Activated T-helper 2 cell treated with anti-CD3 and anti-CD28 coated beads, Interferon-gamma antibody, Interleukin-2, Interleukin-4, amounts not matched to agents 10 μg/mL and 5 μg/mL and 100 μg/mL, durations not matched to agents 14 hours and 24 hours and 36 hours (primary cell): Measurements from ENCODE around the gene KRT13. TPM values are rescaled to one million over a fixed set of nuclear protein-coding genes. Genes with fewer than 3 reads are reported as not detected.

Experiments used
- DNase-seq: peaks from one replicate; pipeline ENCODE4 v3.0.0; 2021; ENCODE audit warnings: low spot score
- H3K27ac Mint-ChIP-seq: one replicate; pipeline ENCODE4 v1.8.0; 2021; ENCODE audit warnings: mixed read lengths
- H3K27me3 Mint-ChIP-seq: one replicate; pipeline ENCODE4 v1.8.0; 2021; ENCODE audit warnings: low read depth, mixed read lengths
- H3K36me3 Mint-ChIP-seq: one replicate; pipeline ENCODE4 v1.8.0; 2021; ENCODE audit warnings: low read depth, mixed read lengths
- H3K4me1 Mint-ChIP-seq: one replicate; pipeline ENCODE4 v1.8.0; 2021; ENCODE audit warnings: low read depth, mixed read lengths
- H3K4me3 Mint-ChIP-seq: one replicate; pipeline ENCODE4 v1.8.0; 2021; ENCODE audit warnings: low read depth, mild to moderate bottlenecking, moderate library complexity, mixed read lengths
- H3K9me3 Mint-ChIP-seq: one replicate; pipeline ENCODE4 v1.8.0; 2021; ENCODE audit warnings: mixed read lengths
- intact Hi-C: fragments of 100-400 bp; cut with micrococcal nuclease; formaldehyde crosslinking; loops from one replicate; pipeline ENCODE4 v1.15.1; 2023
- total RNA-seq: library from RNA; stranded (reverse); gene quantifications from 2 replicates; pipeline ENCODE4 v1.2.3, GENCODE V29; 2022

Gene KRT13
- total RNA-seq, 1 donor from 2014 or later: not detected

- H3K4me1 Mint-ChIP-seq: no peaks in the 10 kb centered on the region
These were observed 17.2 kb upstream of the KRT13 start for GRCh38 chr17:41522301-41523224.

GRCh38 chr17:41521574-41522261, 16.3 kb upstream of the KRT13 start:
- Mint-ChIP-seq H3K4me3 (no peak overlapping the region), H3K36me3 (no peaks in the 10 kb centered on the region), H3K27ac (no peak overlapping the region), H3K4me1 (no peaks in the 10 kb centered on the region), H3K9me3 (no peaks in the 10 kb centered on the region), H3K27me3 (peaks cover 5% of the 10 kb centered on the region)
- no peak for DNase-seq
- intact Hi-C loops: no loop called here

More at GRCh38 chr17:41522301-41523224, 17.2 kb upstream of the KRT13 start:
- no peak for DNase-seq
- intact Hi-C loops: no loop called here
- H3K36me3 Mint-ChIP-seq: no peaks in the 10 kb centered on the region
- H3K9me3 Mint-ChIP-seq: no peaks in the 10 kb centered on the region
- H3K4me3 Mint-ChIP-seq: no peak overlapping the region
- H3K27me3 Mint-ChIP-seq: peaks cover 12% of the 10 kb centered on the region
- H3K27ac Mint-ChIP-seq: no peak overlapping the region

GRCh38 chr17:41520821-41521521, 15.6 kb upstream of the KRT13 start:
- H3K27ac Mint-ChIP-seq: no peak overlapping the region
- intact Hi-C loops: no loop called here
- H3K4me1 Mint-ChIP-seq: no peaks in the 10 kb centered on the region
- no peaks in the 10 kb centered on the region for H3K36me3 Mint-ChIP-seq
- peaks cover 4% of the 10 kb centered on the region for H3K27me3 Mint-ChIP-seq
- no peak overlapping the region for H3K4me3 Mint-ChIP-seq
- DNase-seq: no peak
- H3K9me3 Mint-ChIP-seq: no peaks in the 10 kb centered on the region

- Mint-ChIP-seq H3K27ac (no peak overlapping the region), H3K4me3 (no peak overlapping the region), H3K27me3 (no peaks in the 10 kb centered on the region), H3K36me3 (no peaks in the 10 kb centered on the region), H3K4me1 (no peaks in the 10 kb centered on the region), H3K9me3 (no peaks in the 10 kb centered on the region)
- DNase-seq: no peak
- intact Hi-C loops: no loop called here
These were observed 14.3 kb upstream of the KRT13 start for GRCh38 chr17:41519501-41520224.

- Mint-ChIP-seq H3K9me3 (no peaks in the 10 kb centered on the region), H3K4me1 (no peaks in the 10 kb centered on the region), H3K27me3 (no peaks in the 10 kb centered on the region), H3K4me3 (no peak within 1 kb of the TSS), H3K27ac (no peak within 1 kb of the TSS), H3K36me3 (no peaks in the 10 kb centered on the region)
- intact Hi-C loops: no loop called here
- no peak for DNase-seq
These were observed 13.5 kb upstream of the KRT13 start, which contains the start of gene KRT15 for GRCh38 chr17:41518789-41519449. Gene KRT15 (minus strand): TSS chr17:41518890. CDS start chr17:41518827, 63 bp downstream.

- Mint-ChIP-seq H3K27me3 (no peaks in the 10 kb centered on the region), H3K36me3 (no peaks in the 10 kb centered on the region), H3K4me1 (no peaks in the 10 kb centered on the region), H3K9me3 (no peaks in the 10 kb centered on the region), H3K4me3 (no peak overlapping the region), H3K27ac (no peak overlapping the region)
- DNase-seq: no peak
- intact Hi-C loops: no loop called here
These were observed 12.6 kb upstream of the KRT13 start for GRCh38 chr17:41518031-41518430.

GRCh38 chr17:41516830-41517283, 11.4 kb upstream of the KRT13 start:
- intact Hi-C loops: no loop called here
- Mint-ChIP-seq H3K9me3 (no peaks in the 10 kb centered on the region), H3K4me3 (no peak overlapping the region), H3K4me1 (no peaks in the 10 kb centered on the region), H3K36me3 (no peaks in the 10 kb centered on the region), H3K27me3 (no peaks in the 10 kb centered on the region), H3K27ac (no peak overlapping the region)
- DNase-seq: no peak

- H3K36me3 Mint-ChIP-seq: no peaks in the 10 kb centered on the region
- no peaks in the 10 kb centered on the region for H3K27me3 Mint-ChIP-seq
- H3K4me3 Mint-ChIP-seq: no peak overlapping the region
- intact Hi-C loops: no loop called here
- DNase-seq: no peak
- H3K27ac Mint-ChIP-seq: no peak overlapping the region
- H3K4me1 Mint-ChIP-seq: no peaks in the 10 kb centered on the region
- H3K9me3 Mint-ChIP-seq: no peaks in the 10 kb centered on the region
These were observed 10.9 kb upstream of the KRT13 start for GRCh38 chr17:41516147-41516829.

GRCh38 chr17:41513168-41513547, 7.7 kb upstream of the KRT13 start:
- Mint-ChIP-seq H3K27ac (no peak overlapping the region), H3K36me3 (no peaks in the 10 kb centered on the region), H3K4me3 (no peak overlapping the region), H3K27me3 (no peaks in the 10 kb centered on the region), H3K9me3 (no peaks in the 10 kb centered on the region), H3K4me1 (no peaks in the 10 kb centered on the region)
- DNase-seq: no peak
- intact Hi-C loops: no loop called here

- no peak overlapping the region for H3K4me3 Mint-ChIP-seq
- DNase-seq: no peak
- intact Hi-C loops: no loop called here
- no peaks in the 10 kb centered on the region for H3K36me3 Mint-ChIP-seq
- no peaks in the 10 kb centered on the region for H3K4me1 Mint-ChIP-seq
- H3K27me3 Mint-ChIP-seq: no peaks in the 10 kb centered on the region
- no peaks in the 10 kb centered on the region for H3K9me3 Mint-ChIP-seq
- H3K27ac Mint-ChIP-seq: no peak overlapping the region
These were observed 7.2 kb upstream of the KRT13 start for GRCh38 chr17:41512546-41513167.

- H3K27me3 Mint-ChIP-seq: no peaks in the 10 kb centered on the region
- no peak overlapping the region for H3K4me3 Mint-ChIP-seq
- H3K4me1 Mint-ChIP-seq: no peaks in the 10 kb centered on the region
- no peaks in the 10 kb centered on the region for H3K36me3 Mint-ChIP-seq
- H3K9me3 Mint-ChIP-seq: no peaks in the 10 kb centered on the region
- no peak for DNase-seq
- intact Hi-C loops: no loop called here
- H3K27ac Mint-ChIP-seq: no peak overlapping the region
These were observed 6.3 kb upstream of the KRT13 start for GRCh38 chr17:41511716-41512115.
